HCT116 (cell line): ENCODE results near the gene AJUBA. TPM values are rescaled to one million over a fixed set of nuclear protein-coding genes. Genes with fewer than 3 reads are reported as not detected.

Experiments
- ATAC-seq: fragments of 200-7000 bp; cut with Tn5 transposase; 2 replicates; pipeline ENCODE4 v1.9.1; 2020; ENCODE audit warnings: mild to moderate bottlenecking, moderate library complexity
- BruUV-seq: library from RNA; stranded (reverse); fragments of 400-500 nt; replicated peaks from 2 replicates; lab custom pipeline; 2021; lab: Mats Ljungman, UMichigan
- CTCF ChIA-PET: fragments of 300-600 bp; sonication (Branson Sonifier 250); formaldehyde crosslinking; loops from one replicate; lab custom pipeline; 2021; ENCODE audit warnings: antibody characterized with exemption; lab: Charles Lee
- POLR2A ChIA-PET: fragments of 300-600, 350-600 bp; sonication (Branson Sonifier 250); formaldehyde crosslinking; loops from one replicate; lab custom pipeline; 2021; ENCODE audit warnings: antibody characterized with exemption; lab: Charles Lee
- RAD21 ChIA-PET, 2 experiments: fragments of 300-600 bp; sonication (Branson Sonifier 250); formaldehyde crosslinking; loops; one replicate each; lab custom pipeline; 2023; ENCODE audit warnings: low total read pairs in 2 of 2; ENCODE audit not compliant: uncharacterized antibody in 2 of 2, unreplicated experiment in 2 of 2, low non-redundant PET in 1 of 2; lab: Charles Lee
- DNase-seq: peaks from one replicate; pipeline ENCODE4 v3.0.0-alpha.2; 2010; ENCODE audit warnings: low read depth, low spot score
- H2AFZ ChIP-seq: fragments of 200-600 bp; shearing (Covaris generic), sonication (generic); 2 replicates; pipeline ENCODE4 v1.6.1; 2017; ENCODE audit warnings: low read depth, mixed run types, mixed read lengths, antibody characterized with exemption, low read length; ENCODE audit not compliant: poor library complexity, severe bottlenecking
- H3K27ac ChIP-seq: 2 replicates; pipeline ENCODE4 v1.5.1; 2012; ENCODE audit warnings: low read depth, low read length
- H3K27me3 ChIP-seq: fragments of 200-600 bp; sonication (generic); 2 replicates; pipeline ENCODE4 v1.6.1; 2016; ENCODE audit warnings: mixed run types, low read length, mixed read lengths; ENCODE audit not compliant: insufficient read depth
- H3K36me3 ChIP-seq, 2 experiments: fragments of 200-500 bp in 1 of 2; fragments of 200-600 bp in 1 of 2; sonication (Bioruptor generic) in 1 of 2; sonication (generic) in 1 of 2; 2 replicates each; pipeline versions ENCODE4 v1.5.1 to v1.6.1; 2014 to 2016; ENCODE audit warnings: low read length in 2 of 2, inconsistent platforms in 1 of 2, mixed read lengths in 1 of 2, mixed run types in 1 of 2; ENCODE audit not compliant: insufficient read depth in 2 of 2, control insufficient read depth in 1 of 2
- H3K4me1 ChIP-seq, 2 experiments: fragments of 200-600 bp in 1 of 2; sonication (generic) in 1 of 2; 2 replicates each; pipeline versions ENCODE4 v1.5.1 to v1.6.1; 2012 to 2017; ENCODE audit warnings: low read length in 2 of 2, inconsistent platforms in 1 of 2, mild to moderate bottlenecking in 1 of 2, mixed read lengths in 1 of 2, mixed run types in 1 of 2, moderate library complexity in 1 of 2; ENCODE audit not compliant: insufficient read depth in 2 of 2, control insufficient read depth in 1 of 2
- H3K4me2 ChIP-seq: fragments of 200-600 bp; sonication (generic); 2 replicates; pipeline ENCODE4 v1.6.1; 2017; ENCODE audit warnings: mixed run types, low read length, mixed read lengths
- H3K4me3 ChIP-seq, 2 experiments: fragments of 200-600 bp in 1 of 2; sonication (generic) in 1 of 2; replicated peaks in 1 of 2; 2 replicates each; pipeline ENCODE4 v1.5.1; 2011 to 2016; ENCODE audit warnings: low read length in 2 of 2, control low read depth in 1 of 2, low read depth in 1 of 2, mild to moderate bottlenecking in 1 of 2, mixed read lengths in 1 of 2, mixed run types in 1 of 2
- H3K79me2 ChIP-seq: fragments of 200-600 bp; sonication (generic); 2 replicates; pipeline ENCODE4 v1.6.1; 2017; ENCODE audit warnings: mild to moderate bottlenecking, mixed run types, low read length, moderate library complexity, mixed read lengths; ENCODE audit not compliant: insufficient read depth
- H3K9ac ChIP-seq: fragments of 200-600 bp; sonication (generic); 2 replicates; pipeline ENCODE4 v1.6.1; 2016; ENCODE audit warnings: low read length, mixed read lengths
- H3K9me2 ChIP-seq: fragments of 200-600 bp; sonication (generic), shearing (Covaris generic); 2 replicates; pipeline ENCODE4 v1.6.1; 2017; ENCODE audit warnings: mixed run types, mild to moderate bottlenecking, moderate library complexity; ENCODE audit not compliant: insufficient read depth
- H3K9me3 ChIP-seq, 2 experiments: fragments of 200-500 bp in 1 of 2; fragments of 200-600 bp in 1 of 2; sonication (Bioruptor generic) in 1 of 2; sonication (generic) in 1 of 2; 2 replicates each; pipeline ENCODE4 v1.6.1; 2014 to 2017; ENCODE audit warnings: low read length in 2 of 2, mixed read lengths in 2 of 2, inconsistent platforms in 1 of 2, low read depth in 1 of 2, mild to moderate bottlenecking in 1 of 2, mixed run types in 1 of 2, moderate library complexity in 1 of 2; ENCODE audit not compliant: control insufficient read depth in 1 of 2, insufficient read depth in 1 of 2
- H4K20me1 ChIP-seq: fragments of 200-600 bp; sonication (generic), shearing (Covaris generic); 2 replicates; pipeline ENCODE4 v1.6.1; 2017; ENCODE audit warnings: mixed run types, mild to moderate bottlenecking, moderate library complexity; ENCODE audit not compliant: insufficient read depth
- CBX3 ChIP-seq: IDR thresholded peaks from 2 replicates; pipeline ENCODE4 v1.6.1; 2012; ENCODE audit warnings: low read depth
- CEBPB ChIP-seq: IDR thresholded peaks from 2 replicates; pipeline ENCODE4 v1.6.1; 2012; ENCODE audit warnings: low read depth
- EGR1 ChIP-seq: IDR thresholded peaks from 2 replicates; pipeline ENCODE4 v1.6.1; 2012; ENCODE audit warnings: low read depth
- ELF1 ChIP-seq: IDR thresholded peaks from 2 replicates; pipeline ENCODE4 v1.6.1; 2012; ENCODE audit warnings: low read depth, borderline replicate concordance
- EZH2 ChIP-seq: fragments of 200-600 bp; sonication (generic); IDR thresholded peaks from 2 replicates; pipeline ENCODE4 v1.6.1; 2017; ENCODE audit warnings: antibody characterized with exemption, mixed run types
- FOSL1 ChIP-seq: IDR thresholded peaks from 2 replicates; pipeline ENCODE4 v1.6.1; 2012; ENCODE audit warnings: low read depth
- MAX ChIP-seq: IDR thresholded peaks from 2 replicates; pipeline ENCODE4 v1.6.1; 2012
- RAD21 ChIP-seq: IDR thresholded peaks from 2 replicates; pipeline ENCODE4 v1.6.1; 2012; ENCODE audit warnings: low read depth, mild to moderate bottlenecking
- REST ChIP-seq: IDR thresholded peaks from 2 replicates; pipeline ENCODE4 v1.6.1; 2012; ENCODE audit warnings: low read depth
- SIN3A ChIP-seq: IDR thresholded peaks from 2 replicates; pipeline ENCODE4 v1.6.1; 2012; ENCODE audit warnings: low read depth
- SP1 ChIP-seq: IDR thresholded peaks from 2 replicates; pipeline ENCODE4 v1.6.1; 2012; ENCODE audit warnings: low read depth
- SRF ChIP-seq: IDR thresholded peaks from 2 replicates; pipeline ENCODE4 v1.6.1; 2012; ENCODE audit warnings: low read depth
- ZBTB33 ChIP-seq: IDR thresholded peaks from 2 replicates; pipeline ENCODE4 v1.6.1; 2011; ENCODE audit warnings: mild to moderate bottlenecking, low read length, moderate library complexity; ENCODE audit not compliant: insufficient replicate concordance; ENCODE audit errors: extremely low read depth
- intact Hi-C: fragments of 100-400 bp; cut with micrococcal nuclease; formaldehyde crosslinking; loops from 2 replicates; pipeline ENCODE4 v1.10.0; 2022
- total RNA-seq: library from RNA; stranded (reverse); gene quantifications from one replicate; pipeline ENCODE4 v1.2.1, GENCODE V29; 2021; ENCODE audit not compliant: unreplicated experiment

AJUBA gene
- total RNA-seq, 1 experiment from 2014 or later, result 39.7 TPM

- H3K9me3 ChIP-seq, result no peaks in the 10 kb centered on the region
- H3K36me3 ChIP-seq, result peaks cover 2 to 32% of the 10 kb centered on the region in 2 experiments; a peak in 2 of 4 replicates
- no peaks in the 10 kb centered on the region for H4K20me1 ChIP-seq
- ChIA-PET RAD21 (no interaction called here), CTCF (interaction anchor here (0.9 to 5.2 kb wide), 3 partner anchors 8 to 41 kb away, joined by 3 to 30 read pairs (median 17); partner anchors contain the start of gene PRMT5), POLR2A (no interaction called here)
- H3K9me2 ChIP-seq, result no peaks in the 10 kb centered on the region
- H3K27ac ChIP-seq, result no peak overlapping the region
- intact Hi-C loops, result no loop called here
- H3K4me1 ChIP-seq, result peaks cover 14 to 18% of the 10 kb centered on the region in 2 experiments
- no peak for ATAC-seq
- no TSS peak for BruUV-seq
- no peak overlapping the region for H2AFZ ChIP-seq
- H3K9ac ChIP-seq, result no peak overlapping the region
- no peak overlapping the region for H3K4me2 ChIP-seq
- H3K27me3 ChIP-seq, result no peaks in the 10 kb centered on the region
- DNase-seq, result no peak
- H3K79me2 ChIP-seq, result no peaks in the 10 kb centered on the region
- TF ChIP-seq MAX, result no peak
- TF ChIP-seq, all 23 proteins: peak for 0
- H3K4me3 ChIP-seq, result no peak overlapping the region
Measured at GRCh38 chr14:22971152-22971551, 11.2 kb downstream of the AJUBA start.

GRCh38 chr14:22966783-22967269, 15.5 kb downstream of the AJUBA start:
- Histone ChIP-seq H3K4me3 (no peak overlapping the region), H3K4me2 (no peak overlapping the region), H3K36me3 (no peaks in the 10 kb centered on the region), H2AFZ (no peak overlapping the region), H3K9me2 (no peaks in the 10 kb centered on the region)
- intact Hi-C loops, result no loop called here
- DNase-seq (no peak), ATAC-seq (no peak)
- TF ChIP-seq SRF, result no peak
- TF ChIP-seq ZBTB33, result no peak
- no peak for TF ChIP-seq SIN3A
- TF ChIP-seq EZH2, result no peak
- TF ChIP-seq RAD21, result no peak
- TF ChIP-seq EGR1, result no peak
- TF ChIP-seq MAX, result no peak
- TF ChIP-seq ELF1, result no peak
- no peak for TF ChIP-seq FOSL1
- no peak for TF ChIP-seq CBX3
- TF ChIP-seq CEBPB, result no peak
- TF ChIP-seq REST, result no peak
- TF ChIP-seq SP1, result no peak
- TF ChIP-seq, all 23 proteins: peak for 0
- no peak overlapping the region for H3K27ac ChIP-seq
- no peaks in the 10 kb centered on the region for H3K27me3 ChIP-seq
- H3K9ac ChIP-seq, result no peak overlapping the region
- ChIA-PET POLR2A (interaction anchor here (0.8 kb wide), 1 partner anchor 37 kb away, joined by 4 read pairs; the partner anchor contains the start of gene PRMT5), CTCF (no interaction called here), RAD21 (no interaction called here)
- H3K4me1 ChIP-seq, result no peaks in the 10 kb centered on the region
- no TSS peak for BruUV-seq
- no peaks in the 10 kb centered on the region for H4K20me1 ChIP-seq
- H3K9me3 ChIP-seq, result no peaks in the 10 kb centered on the region
- H3K79me2 ChIP-seq, result no peaks in the 10 kb centered on the region
